Activated CD4-positive, alpha-beta T cell treated with anti-CD3 and anti-CD28 coated beads, Interleukin-2, amount 10 ng/mL, durations not matched to agents 24 days and 14 days (primary cell): ENCODE measurements around the gene CELSR2. TPM values are rescaled to one million over a fixed set of nuclear protein-coding genes. Genes with fewer than 3 reads are reported as not detected.
"Not testable (repeated sequence)": the region's sequence is repeated elsewhere in the genome, so short reads cannot be mapped to it uniquely, and the experiment has no call there.

Source experiments
- DNase-seq: peaks from one replicate; pipeline ENCODE4 v3.0.0; 2022
- H3K27ac Mint-ChIP-seq: one replicate; pipeline ENCODE4 v1.8.0; 2022; ENCODE audit warnings: mild to moderate bottlenecking, mixed read lengths
- H3K27me3 Mint-ChIP-seq: one replicate; pipeline ENCODE4 v1.8.0; 2022; ENCODE audit warnings: mixed read lengths
- H3K36me3 Mint-ChIP-seq: one replicate; pipeline ENCODE4 v1.8.0; 2022; ENCODE audit warnings: low read depth, mild to moderate bottlenecking, mixed read lengths
- H3K4me1 Mint-ChIP-seq: one replicate; pipeline ENCODE4 v1.8.0; 2021; ENCODE audit warnings: mixed read lengths
- H3K4me3 Mint-ChIP-seq: one replicate; pipeline ENCODE4 v1.8.0; 2022; ENCODE audit warnings: mild to moderate bottlenecking, moderate library complexity, mixed read lengths
- H3K9me3 Mint-ChIP-seq: one replicate; pipeline ENCODE4 v1.8.0; 2021; ENCODE audit warnings: mixed read lengths
- intact Hi-C: fragments of 100-400 bp; cut with micrococcal nuclease; formaldehyde crosslinking; loops from one replicate; pipeline ENCODE4 v1.15.1; 2023
- total RNA-seq: library from RNA; stranded (reverse); gene quantifications from 2 replicates; pipeline ENCODE4 v1.2.3, GENCODE V29; 2022

CELSR2 gene
- total RNA-seq, 1 donor from 2014 or later, result 4.1 TPM

GRCh38 chr1:109294481-109294880, 45.1 kb downstream of the CELSR2 start:
- Mint-ChIP-seq H3K9me3 (no peaks in the 10 kb centered on the region), H3K36me3 (no peaks in the 10 kb centered on the region), H3K4me1 (peaks cover 6% of the 10 kb centered on the region), H3K4me3 (no peak overlapping the region), H3K27me3 (peaks cover 18% of the 10 kb centered on the region), H3K27ac (no peak overlapping the region)
- intact Hi-C loops, result no loop called here
- no peak for DNase-seq

GRCh38 chr1:109295712-109296415, 46.5 kb downstream of the CELSR2 start:
- peaks cover 6% of the 10 kb centered on the region for H3K4me1 Mint-ChIP-seq
- no peak overlapping the region for H3K27ac Mint-ChIP-seq
- peaks cover 16% of the 10 kb centered on the region for H3K27me3 Mint-ChIP-seq
- intact Hi-C loops, result no loop called here
- no peaks in the 10 kb centered on the region for H3K9me3 Mint-ChIP-seq
- no peak overlapping the region for H3K4me3 Mint-ChIP-seq
- DNase-seq, result no peak
- no peaks in the 10 kb centered on the region for H3K36me3 Mint-ChIP-seq

DNA sequence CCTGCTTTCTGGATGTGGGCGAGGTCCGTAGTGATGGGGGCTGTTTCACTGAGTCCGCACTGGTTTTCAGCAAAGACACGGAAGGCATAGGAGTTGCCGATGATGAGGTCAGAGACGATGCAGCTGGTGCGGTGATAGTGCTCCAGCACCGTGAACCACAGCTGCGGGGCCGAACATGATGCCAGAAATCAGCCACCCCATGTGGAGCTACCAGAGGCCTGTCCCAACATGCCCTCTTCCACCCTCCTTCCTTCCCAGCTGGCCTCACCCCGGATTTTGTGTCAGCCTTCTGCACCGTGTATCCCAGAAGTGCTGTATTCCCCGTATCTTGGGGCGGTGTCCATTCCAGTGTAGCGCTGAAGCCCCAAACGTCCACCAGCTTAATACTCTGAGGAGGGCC, 47.4 kb downstream of the CELSR2 start:
- H3K36me3 Mint-ChIP-seq, result no peaks in the 10 kb centered on the region
- intact Hi-C loops, result no loop called here
- peaks cover 16% of the 10 kb centered on the region for H3K27me3 Mint-ChIP-seq
- DNase-seq, result no peak
- H3K4me3 Mint-ChIP-seq, result no peak overlapping the region
- no peak overlapping the region for H3K27ac Mint-ChIP-seq
- no peaks in the 10 kb centered on the region for H3K9me3 Mint-ChIP-seq
- H3K4me1 Mint-ChIP-seq, result peaks cover 6% of the 10 kb centered on the region

DNA sequence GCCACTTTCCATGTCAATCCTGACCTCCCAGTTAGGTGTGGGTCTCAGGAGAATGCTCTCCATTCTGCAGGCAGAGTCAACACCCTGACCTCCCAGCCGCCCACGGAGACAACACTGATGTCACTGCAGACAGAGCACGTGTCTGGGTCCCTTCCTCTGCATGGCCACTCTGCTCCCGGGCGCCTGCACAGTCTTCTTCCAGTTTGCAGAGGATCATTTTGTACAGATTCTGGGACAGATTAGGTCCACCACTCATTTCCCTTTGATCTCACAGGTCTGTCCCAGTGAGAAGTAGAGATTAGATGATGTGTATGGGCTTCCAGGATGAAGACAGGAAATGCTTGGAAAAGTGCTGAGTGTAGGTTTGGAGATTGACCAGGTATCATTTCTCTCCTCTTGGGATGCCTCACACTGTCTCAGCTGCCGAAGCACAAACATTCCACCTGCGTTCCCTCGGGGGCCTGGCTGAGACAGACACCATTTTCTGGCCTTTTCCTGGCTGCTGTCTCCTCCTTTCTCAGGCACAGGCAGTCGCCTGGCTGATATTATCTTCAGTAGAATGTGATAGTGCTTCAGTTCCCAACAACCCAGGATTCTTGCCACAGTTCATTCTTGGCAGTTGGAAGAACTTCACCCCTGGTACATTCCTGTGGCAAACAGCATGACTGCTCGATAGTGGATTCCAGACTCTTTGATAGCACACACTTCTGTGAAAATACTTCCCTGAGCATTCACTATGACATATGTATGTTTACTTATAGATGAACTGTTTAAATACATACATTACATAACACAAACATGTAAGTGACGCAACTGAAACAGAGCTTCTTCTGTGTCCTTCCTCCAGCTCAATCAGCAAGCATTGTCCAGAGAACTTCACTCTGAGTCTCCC, 49.6 kb downstream of the CELSR2 start:
- no peak overlapping the region for H3K4me3 Mint-ChIP-seq
- H3K4me1 Mint-ChIP-seq, result peaks cover 6% of the 10 kb centered on the region
- DNase-seq, result no peak
- no peaks in the 10 kb centered on the region for H3K36me3 Mint-ChIP-seq
- H3K27me3 Mint-ChIP-seq, result peaks cover 9% of the 10 kb centered on the region
- intact Hi-C loops, result no loop called here
- H3K27ac Mint-ChIP-seq, result no peak overlapping the region
- H3K9me3 Mint-ChIP-seq, result no peaks in the 10 kb centered on the region

GRCh38 chr1:109299558-109300343, 50.4 kb downstream of the CELSR2 start:
- H3K36me3 Mint-ChIP-seq, result no peaks in the 10 kb centered on the region
- intact Hi-C loops, result no loop called here
- no peaks in the 10 kb centered on the region for H3K9me3 Mint-ChIP-seq
- H3K27me3 Mint-ChIP-seq, result peaks cover 8% of the 10 kb centered on the region
- H3K27ac Mint-ChIP-seq, result no peak overlapping the region
- DNase-seq, result no peak
- H3K4me3 Mint-ChIP-seq, result no peak overlapping the region
- peaks cover 6% of the 10 kb centered on the region for H3K4me1 Mint-ChIP-seq

DNA sequence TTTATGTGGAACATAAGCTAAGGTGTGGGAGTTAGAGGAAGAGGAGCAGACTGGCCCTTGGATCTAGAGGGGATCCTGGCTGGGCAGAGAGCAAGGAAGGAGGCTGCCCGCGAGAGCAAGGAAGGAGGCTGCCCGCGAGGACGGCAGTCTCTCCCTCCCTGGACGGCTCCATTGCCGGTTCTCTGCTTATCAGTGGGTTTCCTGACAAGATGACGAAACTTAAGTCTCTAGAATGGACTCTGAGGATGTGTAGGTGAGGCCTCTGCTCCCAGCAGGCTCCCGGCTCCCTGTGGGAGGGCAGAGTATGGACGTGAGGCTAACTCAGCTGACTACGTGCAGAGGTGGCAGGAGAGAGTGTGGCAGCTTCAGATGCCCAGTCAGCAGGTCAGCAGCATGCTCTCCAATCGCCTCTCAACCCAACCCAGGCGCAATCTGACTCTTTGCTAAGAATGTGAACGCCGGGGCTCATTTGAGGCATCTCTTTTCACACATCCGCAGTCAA, 51.4 kb downstream of the CELSR2 start:
- Mint-ChIP-seq H3K27me3 (peaks cover 2% of the 10 kb centered on the region), H3K9me3 (no peaks in the 10 kb centered on the region), H3K4me3 (no peak overlapping the region), H3K36me3 (no peaks in the 10 kb centered on the region), H3K4me1 (peaks cover 5% of the 10 kb centered on the region), H3K27ac (no peak overlapping the region)
- DNase-seq, result no peak
- intact Hi-C loops, result no loop called here

GRCh38 chr1:109301874-109302273, 52.5 kb downstream of the CELSR2 start:
- DNase-seq, result no peak
- Mint-ChIP-seq H3K27me3 (peaks cover 2% of the 10 kb centered on the region), H3K27ac (no peak overlapping the region), H3K36me3 (no peaks in the 10 kb centered on the region), H3K9me3 (no peaks in the 10 kb centered on the region), H3K4me3 (no peak overlapping the region), H3K4me1 (peaks cover 4% of the 10 kb centered on the region)
- intact Hi-C loops, result no loop called here

DNA sequence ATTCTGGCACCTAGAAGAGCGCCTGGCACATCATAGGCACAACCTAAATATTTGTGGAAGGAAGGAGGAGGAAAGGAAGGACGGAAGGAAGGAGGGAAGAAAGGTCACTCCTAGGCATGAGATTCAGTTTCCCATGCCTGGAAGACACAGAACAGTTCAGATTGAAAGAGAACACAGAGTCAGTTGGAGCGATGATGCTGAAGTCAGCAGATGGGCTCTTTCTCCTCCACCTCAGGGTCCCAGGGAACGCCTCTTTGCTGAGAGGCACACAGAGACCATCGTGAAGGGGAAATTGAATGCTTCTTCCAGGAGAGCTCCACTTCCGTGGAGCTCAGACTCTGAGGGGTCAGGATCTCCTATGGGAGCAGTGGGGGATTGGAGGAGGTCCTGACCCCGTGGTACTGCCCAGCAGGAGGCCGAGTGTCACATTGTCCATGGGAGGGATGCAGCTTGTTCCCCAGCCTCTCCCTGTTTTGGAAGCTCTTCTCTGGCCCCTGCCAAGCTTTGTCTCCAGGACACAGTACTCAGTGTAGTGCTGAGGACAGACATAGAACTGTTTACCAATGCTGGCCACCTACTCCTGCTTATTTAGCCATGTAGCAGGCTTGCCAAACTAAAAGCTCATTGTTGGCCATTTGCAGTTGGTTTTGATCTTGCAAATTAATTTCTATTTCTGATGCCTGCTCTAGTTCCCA, 55.0 kb downstream of the CELSR2 start:
- no peak for DNase-seq
- Mint-ChIP-seq H3K36me3 (no peaks in the 10 kb centered on the region), H3K4me3 (no peak overlapping the region), H3K27ac (no peak overlapping the region), H3K9me3 (no peaks in the 10 kb centered on the region), H3K4me1 (no peaks in the 10 kb centered on the region), H3K27me3 (peaks cover 7% of the 10 kb centered on the region)
- intact Hi-C loops, result no loop called here

- H3K9me3 Mint-ChIP-seq, H3K27ac Mint-ChIP-seq, DNase-seq, intact Hi-C loops, H3K36me3 Mint-ChIP-seq, H3K4me1 Mint-ChIP-seq, H3K4me3 Mint-ChIP-seq: not testable (repeated sequence)
- peaks cover 12% of the 10 kb centered on the region for H3K27me3 Mint-ChIP-seq
Measured at GRCh38 chr1:109305991-109306390, 56.7 kb downstream of the CELSR2 start.

GRCh38 chr1:109306832-109307273, 57.5 kb downstream of the CELSR2 start, which contains the start of gene MYBPHL:
Gene MYBPHL, minus strand, starts transcription at chr1:109307011. Its CDS starts 20 bp downstream, at chr1:109306991.
- Mint-ChIP-seq H3K27ac (no peak within 1 kb of the TSS), H3K27me3 (peaks cover 12% of the 10 kb centered on the region), H3K9me3 (no peaks in the 10 kb centered on the region), H3K36me3 (no peaks in the 10 kb centered on the region), H3K4me3 (no peak within 1 kb of the TSS), H3K4me1 (no peaks in the 10 kb centered on the region)
- no peak for DNase-seq
- intact Hi-C loops, result no loop called here

DNA sequence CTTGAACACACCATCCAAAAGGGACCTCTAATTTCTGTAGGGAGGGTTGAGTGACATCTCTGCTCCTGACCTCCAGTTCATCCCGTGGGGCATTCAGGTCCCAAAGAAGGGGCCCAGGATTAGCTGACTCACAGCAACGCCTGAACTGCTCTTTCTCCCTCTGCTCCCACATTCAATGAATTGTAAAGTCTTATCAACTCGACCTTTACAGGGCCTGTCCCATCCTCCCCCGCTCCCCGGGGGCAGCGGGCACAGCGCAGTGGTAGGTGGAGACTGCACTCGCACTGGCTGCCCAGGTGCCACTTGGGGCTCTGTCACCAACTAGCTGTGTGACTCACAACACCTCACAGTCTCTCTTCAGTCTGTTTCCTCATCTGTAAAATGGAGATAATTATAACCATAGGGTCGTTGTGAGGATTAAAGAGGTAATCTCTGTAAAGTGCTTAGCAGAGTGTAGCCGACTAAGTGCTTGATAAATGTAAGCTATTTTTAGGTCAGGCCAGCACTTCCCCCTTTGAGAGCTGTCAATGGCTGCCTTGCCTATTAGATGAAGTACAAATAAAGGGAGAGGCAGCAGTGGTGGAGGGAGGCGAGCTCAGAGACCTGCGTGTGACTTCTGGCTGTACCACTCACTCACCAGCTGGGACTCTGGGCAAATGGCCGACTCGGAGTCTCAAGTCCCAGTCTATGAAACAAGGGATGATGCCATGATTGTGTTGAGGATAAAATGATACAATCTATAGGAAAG, 58.1 kb downstream of the CELSR2 start:
- H3K27me3 Mint-ChIP-seq, result peaks cover 15% of the 10 kb centered on the region
- H3K27ac Mint-ChIP-seq, result no peak overlapping the region
- DNase-seq, result no peak
- H3K4me3 Mint-ChIP-seq, result no peak overlapping the region
- H3K4me1 Mint-ChIP-seq, result no peaks in the 10 kb centered on the region
- H3K9me3 Mint-ChIP-seq, result no peaks in the 10 kb centered on the region
- intact Hi-C loops, result no loop called here
- H3K36me3 Mint-ChIP-seq, result no peaks in the 10 kb centered on the region

DNA sequence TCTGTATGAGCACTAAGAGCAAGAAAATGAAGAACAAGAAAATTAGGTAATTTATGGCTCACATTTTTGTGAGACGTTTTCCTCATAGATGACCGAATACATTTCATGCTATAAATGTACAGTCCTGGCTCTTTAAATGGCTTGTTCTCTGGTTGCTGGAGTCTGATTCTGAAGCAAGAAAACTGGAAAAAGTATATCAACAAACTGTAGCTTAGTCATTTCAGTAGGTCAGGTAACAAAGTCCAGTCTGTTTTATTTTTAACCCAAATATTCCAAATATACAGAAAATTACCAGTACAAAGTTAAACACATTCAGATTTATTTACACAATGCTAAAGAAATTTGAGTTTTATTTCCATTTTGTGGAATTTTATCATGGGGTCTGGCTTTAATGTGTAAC, 60.0 kb downstream of the CELSR2 start:
- intact Hi-C loops, result no loop called here
- H3K27ac Mint-ChIP-seq, result no peak overlapping the region
- H3K4me3 Mint-ChIP-seq, result no peak overlapping the region
- H3K9me3 Mint-ChIP-seq, result no peaks in the 10 kb centered on the region
- no peaks in the 10 kb centered on the region for H3K4me1 Mint-ChIP-seq
- H3K36me3 Mint-ChIP-seq, result no peaks in the 10 kb centered on the region
- no peak for DNase-seq
- peaks cover 19% of the 10 kb centered on the region for H3K27me3 Mint-ChIP-seq

DNA sequence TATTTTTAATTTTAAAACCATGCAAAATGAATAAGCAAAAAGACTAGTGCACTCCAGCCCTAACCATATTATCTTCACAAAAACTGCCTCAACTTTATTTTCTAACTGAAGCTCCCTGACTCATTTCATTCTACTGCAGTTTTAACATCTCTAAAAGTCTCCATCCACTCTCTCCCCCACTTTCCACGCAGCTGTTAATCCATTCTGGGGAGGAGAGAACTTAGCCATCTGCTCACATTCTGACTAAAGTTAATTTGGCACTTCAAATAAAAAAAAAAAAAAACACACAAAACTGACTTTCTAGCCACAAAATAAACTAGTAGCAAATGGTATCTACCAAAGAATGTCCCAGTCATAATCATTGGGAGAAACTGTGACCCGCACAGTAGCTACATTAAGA, 62.9 kb downstream of the CELSR2 start:
- no peak for DNase-seq
- Mint-ChIP-seq H3K4me1 (no peaks in the 10 kb centered on the region), H3K27me3 (peaks cover 17% of the 10 kb centered on the region), H3K4me3 (no peak overlapping the region), H3K9me3 (no peaks in the 10 kb centered on the region), H3K36me3 (no peaks in the 10 kb centered on the region), H3K27ac (no peak overlapping the region)
- intact Hi-C loops, result no loop called here
